Mucosa of descending colon (tissue), 3 donors: Measurements from ENCODE around the gene CFAP119. TPM values are rescaled to one million over a fixed set of nuclear protein-coding genes. Genes with fewer than 3 reads are reported as not detected.

ENCODE experiments used
- ATAC-seq: fragments of 200-7000 bp; cut with Tn5 transposase; one replicate; pipeline ENCODE4 v1.9.1; 2020; ENCODE audit warnings: mild to moderate bottlenecking, moderate library complexity
- DNase-seq, 3 donors: peaks; one replicate each; pipeline ENCODE4 v3.0.0-alpha.2; 2020
- H3K36me3 ChIP-seq: fragments of 200-600 bp; one replicate; pipeline ENCODE4 v1.8.0; 2021; ENCODE audit warnings: low read depth, mild to moderate bottlenecking
- H3K4me1 ChIP-seq: fragments of 200-600 bp; one replicate; pipeline ENCODE4 v1.8.0; 2021; ENCODE audit warnings: low read depth, mild to moderate bottlenecking
- H3K4me3 ChIP-seq: fragments of 200-600 bp; one replicate; pipeline ENCODE4 v1.8.0; 2021; ENCODE audit warnings: mild to moderate bottlenecking
- H3K9me3 ChIP-seq: fragments of 200-600 bp; one replicate; pipeline ENCODE4 v1.8.0; 2021; ENCODE audit warnings: mild to moderate bottlenecking
- intact Hi-C, 2 donors: fragments of 100-400 bp; cut with DNase I in 1 of 2; cut with micrococcal nuclease in 1 of 2; formaldehyde crosslinking; loops; one replicate each; pipeline versions ENCODE4 v1.11.0 to v1.11.1; 2022; cut with DNase I, micrococcal nuclease
- total RNA-seq, 3 donors: library from RNA; stranded (reverse); fragmentation: NEBNext Ultra II Directional in 2 of 3; extraction: Animal tissue kit (Norgen Biotek cat#: 25700) in 2 of 3; gene quantifications; one replicate each; pipeline versions ENCODE4 v1.2.1 to v1.2.4, GENCODE V29; 2021 to 2023
- TF ChIP-seq, protein P1 (sequence below): fragments of 200-600 bp; IDR thresholded peaks from one replicate; pipeline ENCODE4 v1.8.0; 2022; ENCODE audit warnings: antibody characterized with exemption, mild to moderate bottlenecking
- donor health status: DM: no; HTN: no; CAD: no; lungs with moderate emphysema.
- donor health status: DM: no; HTN: no; CAD: no.
- donor health status: DM: no; HTN: yes; CAD: no.

Gene CFAP119
- total RNA-seq, 3 donors from 2014 or later: 4.6 to 5.5 (median 5.1) TPM

- intact Hi-C loops: no loop called here
- TF ChIP-seq, protein P1, sequence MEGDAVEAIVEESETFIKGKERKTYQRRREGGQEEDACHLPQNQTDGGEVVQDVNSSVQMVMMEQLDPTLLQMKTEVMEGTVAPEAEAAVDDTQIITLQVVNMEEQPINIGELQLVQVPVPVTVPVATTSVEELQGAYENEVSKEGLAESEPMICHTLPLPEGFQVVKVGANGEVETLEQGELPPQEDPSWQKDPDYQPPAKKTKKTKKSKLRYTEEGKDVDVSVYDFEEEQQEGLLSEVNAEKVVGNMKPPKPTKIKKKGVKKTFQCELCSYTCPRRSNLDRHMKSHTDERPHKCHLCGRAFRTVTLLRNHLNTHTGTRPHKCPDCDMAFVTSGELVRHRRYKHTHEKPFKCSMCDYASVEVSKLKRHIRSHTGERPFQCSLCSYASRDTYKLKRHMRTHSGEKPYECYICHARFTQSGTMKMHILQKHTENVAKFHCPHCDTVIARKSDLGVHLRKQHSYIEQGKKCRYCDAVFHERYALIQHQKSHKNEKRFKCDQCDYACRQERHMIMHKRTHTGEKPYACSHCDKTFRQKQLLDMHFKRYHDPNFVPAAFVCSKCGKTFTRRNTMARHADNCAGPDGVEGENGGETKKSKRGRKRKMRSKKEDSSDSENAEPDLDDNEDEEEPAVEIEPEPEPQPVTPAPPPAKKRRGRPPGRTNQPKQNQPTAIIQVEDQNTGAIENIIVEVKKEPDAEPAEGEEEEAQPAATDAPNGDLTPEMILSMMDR: no peak
- Histone ChIP-seq H3K4me1 (peaks cover 10% of the 10 kb centered on the region), H3K36me3 (no peaks in the 10 kb centered on the region), H3K4me3 (peak within 1 kb of the TSS; percentile 74), H3K9me3 (no peaks in the 10 kb centered on the region)
- DNase-seq (peak; percentile 73 to 80 (median 78)), ATAC-seq (peak; percentile 84)
These were observed 25.2 kb upstream of the CFAP119 start, which contains the start of gene ZNF629 for GRCh38 chr16:30786936-30787612. TSS of gene ZNF629 (minus strand) at chr16:30787205. CDS start at chr16:30784482, 2,723 bp downstream.

GRCh38 chr16:30786115-30786935 is 24.5 kb upstream of the CFAP119 start:
- Histone ChIP-seq H3K4me1 (peaks cover 10% of the 10 kb centered on the region), H3K9me3 (no peaks in the 10 kb centered on the region), H3K4me3 (peak overlapping the region; percentile 74), H3K36me3 (no peaks in the 10 kb centered on the region)
- TF ChIP-seq, protein P1: no peak
- DNase-seq: peak in 2 of 3 donors; percentile 46 to 62
- intact Hi-C loops: no loop called here
- peak; percentile 75 for ATAC-seq

GRCh38 chr16:30785126-30786106 is 23.6 kb upstream of the CFAP119 start:
- Histone ChIP-seq H3K9me3 (no peaks in the 10 kb centered on the region), H3K4me3 (no peak overlapping the region), H3K36me3 (no peaks in the 10 kb centered on the region), H3K4me1 (peaks cover 10% of the 10 kb centered on the region)
- ATAC-seq: no peak
- TF ChIP-seq, protein P1: no peak
- DNase-seq: no peak
- intact Hi-C loops: no loop called here

- TF ChIP-seq, protein P1: no peak
- intact Hi-C loops: no loop called here
- no peak overlapping the region for H3K4me3 ChIP-seq
- no peak for DNase-seq
- no peak for ATAC-seq
- H3K9me3 ChIP-seq: no peaks in the 10 kb centered on the region
- no peaks in the 10 kb centered on the region for H3K36me3 ChIP-seq
- H3K4me1 ChIP-seq: peaks cover 10% of the 10 kb centered on the region
These were observed 22.4 kb upstream of the CFAP119 start for GRCh38 chr16:30784215-30784614.
